Endothelial cell of umbilical vein (primary cell): Measurements from ENCODE around the gene SNX10. TPM values are rescaled to one million over a fixed set of nuclear protein-coding genes. Genes with fewer than 3 reads are reported as not detected.

Source experiments
- BruUV-seq: library from RNA; stranded (reverse); fragments of 400-500 nt; replicated peaks from 2 replicates; lab custom pipeline; 2021; lab: Mats Ljungman, UMichigan
- CTCF ChIA-PET: fragments of 300-600, 350-600 bp; sonication (Branson Sonifier 250); formaldehyde crosslinking; loops from one replicate; lab custom pipeline; 2021; ENCODE audit warnings: antibody characterized with exemption, inconsistent platforms; lab: Charles Lee
- POLR2A ChIA-PET: fragments of 300-600, 350-600 bp; sonication (Branson Sonifier 250); formaldehyde crosslinking; loops from one replicate; lab custom pipeline; 2021; ENCODE audit warnings: antibody characterized with exemption, inconsistent platforms; lab: Charles Lee
- DNase-seq: peaks from one replicate; pipeline ENCODE4 v3.0.0-alpha.2; 2011; ENCODE audit warnings: low read depth, low spot score
- FAIRE-seq: peaks from 2 replicates; lab custom pipeline; 2011; peaks lifted over from hg19 to GRCh38; lab: Jason Lieb, UNC
- H2AFZ ChIP-seq: 2 replicates; pipeline ENCODE4 v1.6.0; 2012; ENCODE audit warnings: low read depth, low read length, control low read depth, inconsistent platforms
- H3K27ac ChIP-seq: 2 replicates; pipeline ENCODE4 v1.5.1; 2011; ENCODE audit warnings: low read depth, mild to moderate bottlenecking, control low read depth, low read length, moderate library complexity; ENCODE audit not compliant: insufficient read depth
- H3K27me3 ChIP-seq, 2 experiments: 2 replicates each; pipeline versions ENCODE4 v1.6.0 to v1.6.1; 2011; ENCODE audit warnings: low read length in 2 of 2, mixed read lengths in 1 of 2; ENCODE audit not compliant: control insufficient read depth in 2 of 2, insufficient read depth in 2 of 2
- H3K36me3 ChIP-seq, 2 experiments: 2 replicates in 1 of 2; 3 replicates in 1 of 2; pipeline ENCODE4 v1.5.1; 2011; ENCODE audit warnings: low read length in 2 of 2, mild to moderate bottlenecking in 1 of 2, moderate library complexity in 1 of 2; ENCODE audit not compliant: control insufficient read depth in 2 of 2, insufficient read depth in 2 of 2; ENCODE audit errors: extremely low read depth in 1 of 2
- H3K4me1 ChIP-seq: 3 replicates; pipeline ENCODE4 v1.5.1; 2011; ENCODE audit warnings: mild to moderate bottlenecking, low read length; ENCODE audit not compliant: control insufficient read depth, insufficient read depth; ENCODE audit errors: extremely low read depth
- H3K4me2 ChIP-seq: 2 replicates; pipeline ENCODE4 v1.6.1; 2011; ENCODE audit warnings: low read length, control low read depth, mixed read lengths; ENCODE audit not compliant: insufficient read depth
- H3K4me3 ChIP-seq, 3 experiments: fragments of 200-600 bp in 1 of 3; sonication (generic), shearing (Covaris generic) in 1 of 3; replicated peaks in 1 of 3; 2 replicates each; pipeline ENCODE4 v1.5.1; 2011 to 2016; ENCODE audit warnings: control low read depth in 3 of 3, low read length in 3 of 3, mild to moderate bottlenecking in 2 of 3, inconsistent platforms in 1 of 3, low read depth in 1 of 3, moderate library complexity in 1 of 3; ENCODE audit not compliant: insufficient read depth in 1 of 3
- H3K79me2 ChIP-seq: 2 replicates; pipeline ENCODE4 v1.6.0; 2012; ENCODE audit warnings: low read length, inconsistent platforms; ENCODE audit not compliant: control insufficient read depth, insufficient read depth
- H3K9ac ChIP-seq: replicated peaks from 2 replicates; pipeline ENCODE3; 2011; ENCODE audit warnings: low read length, control low read depth; ENCODE audit not compliant: insufficient read depth; ENCODE audit errors: extremely low read depth
- H3K9me1 ChIP-seq: replicated peaks from 3 replicates; pipeline ENCODE4 v1.6.0; 2011; ENCODE audit warnings: mild to moderate bottlenecking, low read length; ENCODE audit not compliant: control insufficient read depth, insufficient read depth; ENCODE audit errors: extremely low read depth
- H3K9me3 ChIP-seq: replicated peaks from 2 replicates; pipeline ENCODE4 v1.5.1; 2012; ENCODE audit warnings: low read length, inconsistent platforms; ENCODE audit not compliant: control insufficient read depth, insufficient read depth
- H4K20me1 ChIP-seq: replicated peaks from 2 replicates; pipeline ENCODE3; 2011; ENCODE audit warnings: mild to moderate bottlenecking, low read length; ENCODE audit not compliant: control insufficient read depth, insufficient read depth; ENCODE audit errors: extremely low read depth
- CTCF ChIP-seq, 2 donors: IDR thresholded peaks; 1 replicate in 1 of 2; 2 replicates in 1 of 2; pipeline ENCODE4 v1.5.1; 2011; ENCODE audit warnings: low read length in 2 of 2, mild to moderate bottlenecking in 2 of 2, moderate library complexity in 2 of 2, control low read depth in 1 of 2, inconsistent platforms in 1 of 2, low read depth in 1 of 2; ENCODE audit not compliant: insufficient read depth in 1 of 2; ENCODE audit errors: extremely low read depth in 1 of 2
- FOS ChIP-seq: IDR thresholded peaks from 2 replicates; pipeline ENCODE4 v1.6.1; 2011; ENCODE audit warnings: mild to moderate bottlenecking, low read length, moderate library complexity, borderline replicate concordance; ENCODE audit not compliant: insufficient read depth
- GATA2 ChIP-seq: IDR thresholded peaks from 2 replicates; pipeline ENCODE4 v1.7.0; 2011; ENCODE audit warnings: low read depth, mild to moderate bottlenecking, moderate library complexity, mixed read lengths, low read length; ENCODE audit not compliant: insufficient read length, insufficient read depth
- MYC ChIP-seq: IDR thresholded peaks from one replicate; pipeline ENCODE4 v1.6.1; 2011; ENCODE audit warnings: mild to moderate bottlenecking, low read depth, low read length
- POLR2A ChIP-seq: IDR thresholded peaks from 2 replicates; pipeline ENCODE4 v1.6.1; 2012; ENCODE audit warnings: low read depth, mild to moderate bottlenecking, control low read depth, low read length
- dilution Hi-C: fragments of 300-500 bp; cut with MboI; formaldehyde crosslinking; loops from one replicate; pipeline ENCODE4 v1.15.0; 2019; ENCODE audit warnings: low sequenced_read_pairs; ENCODE audit not compliant: extremely low pct_ligation_motif_present
- intact Hi-C: fragments of 100-400 bp; cut with micrococcal nuclease; formaldehyde crosslinking; loops from one replicate; pipeline ENCODE4 v1.10.0; 2022
- polyA plus RNA-seq, 4 experiments: library from polyadenylated mRNA; depleted of rRNA in 3 of 4; stranded (reverse) in 3 of 4; unstranded in 1 of 4; fragments of >200 nt; gene quantifications; 2 replicates each; pipeline versions ENCODE4 v1.2.1 to v1.2.3, GENCODE V29; 2011 to 2012; ENCODE audit warnings: missing spikeins in 1 of 4
- total RNA-seq: library from RNA; stranded (reverse); gene quantifications from 2 replicates; pipeline ENCODE4 v1.2.3, GENCODE V29; 2021

SNX10 gene
- total and polyA plus RNA-seq, 2 donors (not counting 3 experiments of a cell fraction or from before 2014, with no cell fraction given): 0.25 to 0.80 TPM

GRCh38 chr7:26351171-26351570, 59.5 kb downstream of the SNX10 start:
- H3K4me1 ChIP-seq: no peaks in the 10 kb centered on the region
- no peaks in the 10 kb centered on the region for H4K20me1 ChIP-seq
- H3K79me2 ChIP-seq: no peaks in the 10 kb centered on the region
- H3K9ac ChIP-seq: no peak overlapping the region
- peaks cover 0 to 7% of the 10 kb centered on the region in 2 experiments for H3K27me3 ChIP-seq
- H3K36me3 ChIP-seq: no peaks in the 10 kb centered on the region
- intact Hi-C loops (no loop called here), dilution Hi-C loops (no loop called here)
- H3K4me2 ChIP-seq: no peak overlapping the region
- no peak overlapping the region for H2AFZ ChIP-seq
- TF ChIP-seq MYC (no peak), GATA2 (no peak), CTCF (IDR thresholded peaks at IDR 0.05; ENCODE audit: extremely low read depth in 1 of 2, insufficient read depth in 1 of 2, low read depth in 1 of 2, low read length in 2 of 2) (no peak), POLR2A (no peak), FOS (no peak)
- H3K9me3 ChIP-seq: no peaks in the 10 kb centered on the region
- CTCF ChIA-PET: interaction anchor here (0.7 to 2.3 kb wide), 4 partner anchors 11 to 500 kb away, joined by 3 to 11 read pairs (median 4); no protein-coding TSS in a partner anchor
- no TSS peak for BruUV-seq
- H3K4me3 ChIP-seq: no peak overlapping the region
- POLR2A ChIA-PET: no interaction called here
- FAIRE-seq (no peak), DNase-seq (no peak)
- no peaks in the 10 kb centered on the region for H3K9me1 ChIP-seq
- H3K27ac ChIP-seq: no peak overlapping the region

DNA sequence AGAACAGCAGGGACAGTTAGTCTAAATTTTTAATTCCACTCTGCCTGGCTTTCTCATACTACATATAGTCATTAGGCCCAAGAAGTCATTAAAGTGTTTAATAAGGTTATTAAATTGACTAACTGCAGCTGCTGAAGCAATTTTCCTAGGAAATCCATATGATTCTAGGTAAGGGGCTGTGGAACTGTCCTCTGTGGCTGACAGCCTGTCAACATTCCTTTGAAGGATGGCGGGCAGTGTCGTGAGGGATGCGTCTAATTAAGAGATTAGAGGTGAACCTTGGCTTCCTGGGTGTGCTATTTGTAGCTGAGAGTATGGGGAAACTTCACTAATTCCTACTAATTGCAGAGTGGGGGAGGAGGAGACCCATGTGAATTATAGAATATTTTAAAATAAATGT, 64.6 kb downstream of the SNX10 start:
- Histone ChIP-seq H2AFZ (no peak overlapping the region), H3K4me1 (no peaks in the 10 kb centered on the region), H3K27ac (no peak overlapping the region), H3K4me2 (no peak overlapping the region), H3K36me3 (no peaks in the 10 kb centered on the region), H3K79me2 (no peaks in the 10 kb centered on the region), H4K20me1 (no peaks in the 10 kb centered on the region), H3K9me3 (no peaks in the 10 kb centered on the region), H3K9me1 (no peaks in the 10 kb centered on the region), H3K9ac (no peak overlapping the region), H3K27me3 (no peaks in the 10 kb centered on the region), H3K4me3 (no peak overlapping the region)
- no TSS peak for BruUV-seq
- DNase-seq (no peak), FAIRE-seq (no peak)
- dilution Hi-C loops (no loop called here), intact Hi-C loops (no loop called here)
- ChIA-PET POLR2A (no interaction called here), CTCF (interaction anchor here (0.8 to 2.0 kb wide), 5 partner anchors 8 to 463 kb away, joined by 3 to 7 read pairs (median 6); no protein-coding TSS in a partner anchor)
- no peak for TF ChIP-seq FOS
